WTC11 (cell line): Measurements from ENCODE around the gene AK8. TPM values are rescaled to one million over a fixed set of nuclear protein-coding genes. Genes with fewer than 3 reads are reported as not detected.

Experiments
- ATAC-seq: fragments of 200-7000 bp; cut with Tn5 transposase; 2 replicates; pipeline ENCODE4 v1.10.0; 2021; ENCODE audit warnings: mild to moderate bottlenecking, moderate library complexity
- CTCF ChIA-PET: fragments of 300-600 bp; sonication (Branson Sonifier 250); formaldehyde crosslinking; loops from one replicate; lab custom pipeline; 2021; ENCODE audit warnings: antibody characterized with exemption; lab: Charles Lee
- POLR2A ChIA-PET: fragments of 350-600 bp; sonication (Branson Sonifier 250); formaldehyde crosslinking; loops from one replicate; lab custom pipeline; 2021; ENCODE audit warnings: antibody characterized with exemption; lab: Charles Lee
- DNase-seq: peaks from one replicate; pipeline ENCODE4 v3.0.0; 2021; ENCODE audit warnings: low spot score
- H3K27ac Mint-ChIP-seq: 2 replicates; pipeline ENCODE4 v1.8.0; 2021; ENCODE audit warnings: mixed read lengths
- H3K27me3 Mint-ChIP-seq: 2 replicates; pipeline ENCODE4 v1.8.0; 2021; ENCODE audit warnings: low read depth, mild to moderate bottlenecking, moderate library complexity, mixed read lengths
- H3K36me3 Mint-ChIP-seq: 2 replicates; pipeline ENCODE4 v1.8.0; 2021; ENCODE audit warnings: mixed read lengths
- H3K4me1 Mint-ChIP-seq: 2 replicates; pipeline ENCODE4 v1.8.0; 2022; ENCODE audit warnings: mixed read lengths
- H3K4me3 Mint-ChIP-seq: 2 replicates; pipeline ENCODE4 v1.8.0; 2021; ENCODE audit warnings: mild to moderate bottlenecking, moderate library complexity, mixed read lengths
- H3K9me3 Mint-ChIP-seq: 2 replicates; pipeline ENCODE4 v1.8.0; 2021; ENCODE audit warnings: mixed read lengths
- CREM ChIP-seq: sonication (generic); formaldehyde crosslinking; IDR thresholded peaks from 2 replicates; pipeline ENCODE4 v1.8.1; 2022; ENCODE audit warnings: mild to moderate bottlenecking, missing genetic modification reagents, moderate library complexity
- GTF2I ChIP-seq: fragments of 250-450 bp; sonication (Bioruptor Pico); conservative IDR thresholded peaks from 2 replicates; pipeline ENCODE4 v1.4.0; 2021; ENCODE audit warnings: mild to moderate bottlenecking
- HMGA2 ChIP-seq: fragments of 250-450 bp; sonication (Bioruptor Pico); IDR thresholded peaks from 2 replicates; pipeline ENCODE4 v1.4.0; 2021; ENCODE audit warnings: mild to moderate bottlenecking, moderate library complexity
- JUN ChIP-seq: sonication (generic); formaldehyde crosslinking; IDR thresholded peaks from 2 replicates; pipeline ENCODE4 v1.8.0; 2023; ENCODE audit warnings: mild to moderate bottlenecking, missing genetic modification reagents
- MAX ChIP-seq: sonication (generic); formaldehyde crosslinking; IDR thresholded peaks from 2 replicates; pipeline ENCODE4 v1.8.0; 2022; ENCODE audit warnings: mild to moderate bottlenecking, missing genetic modification reagents
- MXD4 ChIP-seq: fragments of 250-450 bp; sonication (Bioruptor Pico); IDR thresholded peaks from 2 replicates; pipeline ENCODE4 v1.8.0; 2021; ENCODE audit warnings: mild to moderate bottlenecking, moderate library complexity, borderline replicate concordance
- MYBL2 ChIP-seq: sonication (generic); formaldehyde crosslinking; IDR thresholded peaks from 2 replicates; pipeline ENCODE4 v1.8.1; 2023; ENCODE audit warnings: mild to moderate bottlenecking, moderate library complexity, missing genetic modification reagents
- SMAD4 ChIP-seq: sonication (generic); formaldehyde crosslinking; IDR thresholded peaks from 2 replicates; pipeline ENCODE4 v1.8.0; 2022; ENCODE audit warnings: mild to moderate bottlenecking, missing genetic modification reagents
- SOX15 ChIP-seq: fragments of 250-450 bp; sonication (Bioruptor Pico); IDR thresholded peaks from 2 replicates; pipeline ENCODE4 v1.9.0; 2021; ENCODE audit warnings: mild to moderate bottlenecking
- TEAD4 ChIP-seq: sonication (generic); formaldehyde crosslinking; IDR thresholded peaks from 2 replicates; pipeline ENCODE4 v1.8.0; 2022; ENCODE audit warnings: mild to moderate bottlenecking, missing genetic modification reagents
- USF1 ChIP-seq: sonication (generic); formaldehyde crosslinking; IDR thresholded peaks from 2 replicates; pipeline ENCODE4 v1.8.0; 2022; ENCODE audit warnings: mild to moderate bottlenecking, missing genetic modification reagents
- ZNF121 ChIP-seq: sonication (generic); formaldehyde crosslinking; IDR thresholded peaks from 2 replicates; pipeline ENCODE4 v1.8.0; 2023; ENCODE audit warnings: missing genetic modification reagents
- ZNF219 ChIP-seq: sonication (generic); formaldehyde crosslinking; IDR thresholded peaks from 2 replicates; pipeline ENCODE4 v1.8.0; 2023; ENCODE audit warnings: missing genetic modification reagents, mild to moderate bottlenecking, borderline replicate concordance
- ZNF317 ChIP-seq: sonication (generic); formaldehyde crosslinking; IDR thresholded peaks from 2 replicates; pipeline ENCODE4 v1.8.1; 2023; ENCODE audit warnings: low read depth, mild to moderate bottlenecking, moderate library complexity, missing genetic modification reagents, borderline replicate concordance
- ZNF396 ChIP-seq: fragments of 250-450 bp; sonication (Bioruptor Pico); IDR thresholded peaks from 2 replicates; pipeline ENCODE4 v1.8.0; 2021; ENCODE audit warnings: mild to moderate bottlenecking, moderate library complexity, borderline replicate concordance
- total RNA-seq: library from RNA; stranded (reverse); gene quantifications from 3 replicates; pipeline ENCODE4 v1.2.3, GENCODE V29; 2021
- TF ChIP-seq, protein P1 (sequence below): sonication (generic); formaldehyde crosslinking; IDR thresholded peaks from 2 replicates; pipeline ENCODE4 v1.8.1; 2023; ENCODE audit warnings: mild to moderate bottlenecking, missing genetic modification reagents
- TF ChIP-seq, protein P2 (sequence below): sonication (generic); formaldehyde crosslinking; IDR thresholded peaks from 2 replicates; pipeline ENCODE4 v1.8.1; 2022; ENCODE audit warnings: low read depth, mild to moderate bottlenecking, moderate library complexity, missing genetic modification reagents, borderline replicate concordance
- TF ChIP-seq, protein P3 (sequence below): sonication (generic); formaldehyde crosslinking; conservative IDR thresholded peaks from 2 replicates; pipeline ENCODE4 v1.8.1; 2023; ENCODE audit warnings: mild to moderate bottlenecking, low read depth, missing genetic modification reagents, moderate library complexity
- TF ChIP-seq, protein P4 (sequence below): sonication (generic); formaldehyde crosslinking; IDR thresholded peaks from 2 replicates; pipeline ENCODE4 v1.8.1; 2023; ENCODE audit warnings: mild to moderate bottlenecking, missing genetic modification reagents, borderline replicate concordance

The AK8 gene
- total RNA-seq, 1 experiment from 2014 or later, result 0.48 TPM

DNA sequence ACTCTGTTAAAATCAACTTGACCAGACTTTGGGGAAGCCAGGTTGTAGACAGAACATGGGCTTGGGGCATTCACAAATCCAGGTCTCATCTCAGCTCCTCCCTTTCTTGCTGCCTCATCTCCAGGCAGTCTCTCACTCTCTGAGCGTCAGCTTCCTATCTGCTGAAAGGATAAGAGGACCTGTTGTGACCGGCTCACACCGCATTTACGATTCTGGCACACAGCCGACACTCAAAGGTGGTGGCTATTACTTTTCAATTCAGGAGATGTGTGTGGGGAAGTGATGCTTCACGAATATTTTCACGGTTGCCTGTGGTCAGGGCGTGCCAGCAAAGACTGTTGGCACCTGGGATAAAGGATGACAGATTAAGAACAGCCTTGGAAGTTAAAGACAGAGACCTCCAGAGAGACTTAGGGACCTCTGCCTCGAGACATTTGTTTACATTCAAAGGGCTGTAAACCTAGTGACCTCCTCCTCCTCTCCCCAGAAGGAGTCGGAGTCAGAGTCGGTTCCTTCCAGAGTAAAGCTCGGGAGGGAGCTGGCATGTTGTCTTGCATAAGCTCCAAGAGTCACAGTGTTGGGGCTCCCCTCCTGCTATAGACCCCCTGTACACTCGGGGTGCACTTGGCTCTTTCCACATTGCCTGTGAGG is 83.2 kb downstream of the AK8 start (continued):
- TF ChIP-seq, protein P1, sequence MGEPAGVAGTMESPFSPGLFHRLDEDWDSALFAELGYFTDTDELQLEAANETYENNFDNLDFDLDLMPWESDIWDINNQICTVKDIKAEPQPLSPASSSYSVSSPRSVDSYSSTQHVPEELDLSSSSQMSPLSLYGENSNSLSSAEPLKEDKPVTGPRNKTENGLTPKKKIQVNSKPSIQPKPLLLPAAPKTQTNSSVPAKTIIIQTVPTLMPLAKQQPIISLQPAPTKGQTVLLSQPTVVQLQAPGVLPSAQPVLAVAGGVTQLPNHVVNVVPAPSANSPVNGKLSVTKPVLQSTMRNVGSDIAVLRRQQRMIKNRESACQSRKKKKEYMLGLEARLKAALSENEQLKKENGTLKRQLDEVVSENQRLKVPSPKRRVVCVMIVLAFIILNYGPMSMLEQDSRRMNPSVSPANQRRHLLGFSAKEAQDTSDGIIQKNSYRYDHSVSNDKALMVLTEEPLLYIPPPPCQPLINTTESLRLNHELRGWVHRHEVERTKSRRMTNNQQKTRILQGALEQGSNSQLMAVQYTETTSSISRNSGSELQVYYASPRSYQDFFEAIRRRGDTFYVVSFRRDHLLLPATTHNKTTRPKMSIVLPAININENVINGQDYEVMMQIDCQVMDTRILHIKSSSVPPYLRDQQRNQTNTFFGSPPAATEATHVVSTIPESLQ, result no peak
- TF ChIP-seq ZNF317 (CRISPR knock-in tag) (no peak), MAX (CRISPR knock-in tag) (no peak)
- TF ChIP-seq, all 79 proteins: peak for 0

DNA sequence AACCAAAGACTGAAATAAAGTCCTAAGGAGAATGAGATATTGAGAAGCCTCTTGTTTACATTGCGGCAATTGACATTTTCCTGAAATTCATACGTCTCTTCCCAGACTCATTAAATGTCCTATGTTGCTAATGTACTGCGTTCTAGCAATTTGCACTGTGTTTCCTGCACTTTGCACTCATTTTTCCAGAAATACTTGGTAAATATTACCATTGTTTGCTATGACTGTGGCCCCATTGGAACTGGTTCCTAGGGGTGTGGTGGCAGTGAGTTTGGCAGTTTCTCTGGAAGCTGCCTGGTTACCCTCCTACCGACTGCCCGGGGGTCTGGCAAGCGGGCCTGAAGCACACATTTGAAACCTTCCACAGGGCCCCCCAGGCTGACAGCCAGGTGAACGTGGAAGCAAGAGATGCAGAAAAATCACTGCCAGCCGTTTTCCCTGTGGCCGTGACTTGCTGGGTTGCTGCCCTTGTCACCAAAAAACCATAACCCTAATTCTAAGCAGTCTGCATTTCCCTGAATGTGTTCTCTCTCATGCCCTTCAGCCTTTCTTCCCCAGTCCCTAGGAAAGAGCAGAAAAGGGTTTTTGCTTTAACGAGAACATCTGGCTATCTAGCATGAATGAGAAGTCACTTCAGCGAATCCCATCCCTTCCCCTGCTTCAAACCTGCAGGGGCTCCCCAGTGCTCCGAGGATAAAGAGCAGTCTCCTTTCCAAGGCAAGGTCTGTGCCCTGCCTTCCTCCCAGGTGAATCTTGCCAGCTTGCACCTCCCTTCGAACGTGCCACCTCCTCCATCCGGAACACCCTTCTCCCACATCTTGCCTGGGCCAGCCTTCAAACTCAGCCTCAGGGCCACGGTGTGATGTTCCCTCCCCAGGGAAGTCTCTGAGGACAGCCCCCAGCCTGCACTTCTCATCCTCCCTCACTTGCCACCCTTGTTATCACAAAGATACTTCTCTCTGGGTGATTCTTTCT is 84.2 kb downstream of the AK8 start:
- H3K9me3 Mint-ChIP-seq, result peaks cover 13% of the 10 kb centered on the region
- ATAC-seq (no peak), DNase-seq (no peak)
- no peak overlapping the region for H3K4me3 Mint-ChIP-seq
- H3K4me1 Mint-ChIP-seq, result no peaks in the 10 kb centered on the region
- H3K27me3 Mint-ChIP-seq, result peaks cover 91% of the 10 kb centered on the region
- TF ChIP-seq USF1 (CRISPR knock-in tag) (no peak), CREM (CRISPR knock-in tag) (no peak), TEAD4 (CRISPR knock-in tag) (no peak), SOX15 (no peak), ZNF396 (no peak), JUN (CRISPR knock-in tag) (no peak), MAX (CRISPR knock-in tag) (no peak), SMAD4 (no peak), ZNF121 (CRISPR knock-in tag) (no peak)
- ChIA-PET POLR2A (no interaction called here), CTCF (no interaction called here)
- no peak overlapping the region for H3K27ac Mint-ChIP-seq
- H3K36me3 Mint-ChIP-seq, result no peaks in the 10 kb centered on the region

GRCh38 chr9:132792547-132792946 is 85.5 kb downstream of the AK8 start:
- peaks cover 88% of the 10 kb centered on the region for H3K27me3 Mint-ChIP-seq
- POLR2A ChIA-PET, result no interaction called here
- CTCF ChIA-PET, result interaction anchor here (0.7 kb wide), 1 partner anchor 19 kb away, joined by 3 read pairs; no protein-coding TSS in a partner anchor
- H3K4me1 Mint-ChIP-seq, result no peaks in the 10 kb centered on the region
- peaks cover 5% of the 10 kb centered on the region; the same call in 1 of the 2 replicates for H3K36me3 Mint-ChIP-seq
- H3K4me3 Mint-ChIP-seq, result no peak overlapping the region
- no peak overlapping the region for H3K27ac Mint-ChIP-seq
- no peak for DNase-seq
- no peak for ATAC-seq
- H3K9me3 Mint-ChIP-seq, result peaks cover 25% of the 10 kb centered on the region
- no peak for TF ChIP-seq GTF2I (CRISPR knock-in tag)
- TF ChIP-seq JUN (CRISPR knock-in tag), result no peak
- TF ChIP-seq, protein P2, sequence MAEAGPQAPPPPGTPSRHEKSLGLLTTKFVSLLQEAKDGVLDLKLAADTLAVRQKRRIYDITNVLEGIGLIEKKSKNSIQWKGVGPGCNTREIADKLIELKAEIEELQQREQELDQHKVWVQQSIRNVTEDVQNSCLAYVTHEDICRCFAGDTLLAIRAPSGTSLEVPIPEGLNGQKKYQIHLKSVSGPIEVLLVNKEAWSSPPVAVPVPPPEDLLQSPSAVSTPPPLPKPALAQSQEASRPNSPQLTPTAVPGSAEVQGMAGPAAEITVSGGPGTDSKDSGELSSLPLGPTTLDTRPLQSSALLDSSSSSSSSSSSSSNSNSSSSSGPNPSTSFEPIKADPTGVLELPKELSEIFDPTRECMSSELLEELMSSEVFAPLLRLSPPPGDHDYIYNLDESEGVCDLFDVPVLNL (CRISPR knock-in tag), result no peak
- TF ChIP-seq MXD4, result no peak
- no peak for TF ChIP-seq CREM (CRISPR knock-in tag)
- no peak for TF ChIP-seq HMGA2
- TF ChIP-seq MYBL2 (CRISPR knock-in tag), result no peak
- TF ChIP-seq ZNF121 (CRISPR knock-in tag), result no peak
- TF ChIP-seq, protein P3, sequence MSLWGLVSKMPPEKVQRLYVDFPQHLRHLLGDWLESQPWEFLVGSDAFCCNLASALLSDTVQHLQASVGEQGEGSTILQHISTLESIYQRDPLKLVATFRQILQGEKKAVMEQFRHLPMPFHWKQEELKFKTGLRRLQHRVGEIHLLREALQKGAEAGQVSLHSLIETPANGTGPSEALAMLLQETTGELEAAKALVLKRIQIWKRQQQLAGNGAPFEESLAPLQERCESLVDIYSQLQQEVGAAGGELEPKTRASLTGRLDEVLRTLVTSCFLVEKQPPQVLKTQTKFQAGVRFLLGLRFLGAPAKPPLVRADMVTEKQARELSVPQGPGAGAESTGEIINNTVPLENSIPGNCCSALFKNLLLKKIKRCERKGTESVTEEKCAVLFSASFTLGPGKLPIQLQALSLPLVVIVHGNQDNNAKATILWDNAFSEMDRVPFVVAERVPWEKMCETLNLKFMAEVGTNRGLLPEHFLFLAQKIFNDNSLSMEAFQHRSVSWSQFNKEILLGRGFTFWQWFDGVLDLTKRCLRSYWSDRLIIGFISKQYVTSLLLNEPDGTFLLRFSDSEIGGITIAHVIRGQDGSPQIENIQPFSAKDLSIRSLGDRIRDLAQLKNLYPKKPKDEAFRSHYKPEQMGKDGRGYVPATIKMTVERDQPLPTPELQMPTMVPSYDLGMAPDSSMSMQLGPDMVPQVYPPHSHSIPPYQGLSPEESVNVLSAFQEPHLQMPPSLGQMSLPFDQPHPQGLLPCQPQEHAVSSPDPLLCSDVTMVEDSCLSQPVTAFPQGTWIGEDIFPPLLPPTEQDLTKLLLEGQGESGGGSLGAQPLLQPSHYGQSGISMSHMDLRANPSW (CRISPR knock-in tag), result no peak
- no peak for TF ChIP-seq ZNF219 (CRISPR knock-in tag)
- TF ChIP-seq, protein P4, sequence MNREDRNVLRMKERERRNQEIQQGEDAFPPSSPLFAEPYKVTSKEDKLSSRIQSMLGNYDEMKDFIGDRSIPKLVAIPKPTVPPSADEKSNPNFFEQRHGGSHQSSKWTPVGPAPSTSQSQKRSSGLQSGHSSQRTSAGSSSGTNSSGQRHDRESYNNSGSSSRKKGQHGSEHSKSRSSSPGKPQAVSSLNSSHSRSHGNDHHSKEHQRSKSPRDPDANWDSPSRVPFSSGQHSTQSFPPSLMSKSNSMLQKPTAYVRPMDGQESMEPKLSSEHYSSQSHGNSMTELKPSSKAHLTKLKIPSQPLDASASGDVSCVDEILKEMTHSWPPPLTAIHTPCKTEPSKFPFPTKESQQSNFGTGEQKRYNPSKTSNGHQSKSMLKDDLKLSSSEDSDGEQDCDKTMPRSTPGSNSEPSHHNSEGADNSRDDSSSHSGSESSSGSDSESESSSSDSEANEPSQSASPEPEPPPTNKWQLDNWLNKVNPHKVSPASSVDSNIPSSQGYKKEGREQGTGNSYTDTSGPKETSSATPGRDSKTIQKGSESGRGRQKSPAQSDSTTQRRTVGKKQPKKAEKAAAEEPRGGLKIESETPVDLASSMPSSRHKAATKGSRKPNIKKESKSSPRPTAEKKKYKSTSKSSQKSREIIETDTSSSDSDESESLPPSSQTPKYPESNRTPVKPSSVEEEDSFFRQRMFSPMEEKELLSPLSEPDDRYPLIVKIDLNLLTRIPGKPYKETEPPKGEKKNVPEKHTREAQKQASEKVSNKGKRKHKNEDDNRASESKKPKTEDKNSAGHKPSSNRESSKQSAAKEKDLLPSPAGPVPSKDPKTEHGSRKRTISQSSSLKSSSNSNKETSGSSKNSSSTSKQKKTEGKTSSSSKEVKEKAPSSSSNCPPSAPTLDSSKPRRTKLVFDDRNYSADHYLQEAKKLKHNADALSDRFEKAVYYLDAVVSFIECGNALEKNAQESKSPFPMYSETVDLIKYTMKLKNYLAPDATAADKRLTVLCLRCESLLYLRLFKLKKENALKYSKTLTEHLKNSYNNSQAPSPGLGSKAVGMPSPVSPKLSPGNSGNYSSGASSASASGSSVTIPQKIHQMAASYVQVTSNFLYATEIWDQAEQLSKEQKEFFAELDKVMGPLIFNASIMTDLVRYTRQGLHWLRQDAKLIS (CRISPR knock-in tag), result no peak
